Testis (tissue), 3 donors: ENCODE measurements around the gene DOCK9. TPM values are rescaled to one million over a fixed set of nuclear protein-coding genes. Genes with fewer than 3 reads are reported as not detected.

Experiments used
- DNase-seq: peaks from one replicate; pipeline ENCODE4 v3.0.0-alpha.2; 2019
- H3K27ac ChIP-seq, 2 donors: fragments of 200-600 bp; sonication (generic); one replicate each; pipeline ENCODE4 v1.5.1; 2019
- H3K27me3 ChIP-seq: fragments of 200-600 bp; sonication (generic); one replicate; pipeline ENCODE4 v1.5.1; 2019
- H3K36me3 ChIP-seq: fragments of 200-600 bp; sonication (generic); one replicate; pipeline ENCODE4 v1.5.1; 2017; ENCODE audit warnings: low read depth; ENCODE audit errors: missing control alignments
- H3K4me1 ChIP-seq: fragments of 200-600 bp; sonication (generic); one replicate; pipeline ENCODE4 v1.5.1; 2019
- H3K4me3 ChIP-seq, 2 donors: fragments of 200-600 bp; sonication (generic); one replicate each; pipeline ENCODE4 v1.5.1; 2017 to 2019
- H3K9me3 ChIP-seq: fragments of 200-600 bp; sonication (generic); one replicate; pipeline ENCODE4 v1.5.1; 2017
- POLR2A ChIP-seq: fragments of 450-650 bp; IDR thresholded peaks from one replicate; pipeline ENCODE4 v1.6.1; 2017; ENCODE audit warnings: antibody characterized with exemption, mild to moderate bottlenecking, moderate library complexity
- WGBS, 2 donors: methylation state at CpG; one replicate each; pipeline ENCODE4 v1.1.5; 2018; 5-methylcytosine and 5-hydroxymethylcytosine counted together
- intact Hi-C: fragments of 100-400 bp; cut with DNase I; formaldehyde crosslinking; loops from one replicate; pipeline ENCODE4 v1.15.1; 2023; ENCODE audit warnings: low total_unique reads
- polyA plus RNA-seq: library from polyadenylated mRNA; stranded (reverse); fragments of 350-450 nt; fragmentation: Illumina TruSeq; extraction: RNeasy Lipid Tissue Mini Kit (QIAGEN cat#74804); gene quantifications from one replicate; pipeline ENCODE4 v1.2.3, GENCODE V29; 2014; ENCODE audit warnings: low read depth, low replicate concordance; ENCODE audit not compliant: insufficient read depth
- total RNA-seq, 2 donors: library from RNA; depleted of rRNA; stranded (reverse); fragments of >200 nt; gene quantifications; one replicate each; pipeline ENCODE4 v1.2.3, GENCODE V29; 2016
- TF ChIP-seq, protein P1 (sequence below), 3 experiments: fragments of 450-650 bp in 2 of 3; fragments of 200-600 bp in 1 of 3; sonication (generic) in 1 of 3; IDR thresholded peaks; one replicate each; pipeline ENCODE4 v1.5.1; 2016 to 2019; ENCODE audit warnings: antibody characterized with exemption in 3 of 3, mild to moderate bottlenecking in 2 of 3, moderate library complexity in 1 of 3

DOCK9 gene
- total and polyA plus RNA-seq, 3 donors from 2014 or later, result 48.0 to 74.9 (median 63.4) TPM

DNA sequence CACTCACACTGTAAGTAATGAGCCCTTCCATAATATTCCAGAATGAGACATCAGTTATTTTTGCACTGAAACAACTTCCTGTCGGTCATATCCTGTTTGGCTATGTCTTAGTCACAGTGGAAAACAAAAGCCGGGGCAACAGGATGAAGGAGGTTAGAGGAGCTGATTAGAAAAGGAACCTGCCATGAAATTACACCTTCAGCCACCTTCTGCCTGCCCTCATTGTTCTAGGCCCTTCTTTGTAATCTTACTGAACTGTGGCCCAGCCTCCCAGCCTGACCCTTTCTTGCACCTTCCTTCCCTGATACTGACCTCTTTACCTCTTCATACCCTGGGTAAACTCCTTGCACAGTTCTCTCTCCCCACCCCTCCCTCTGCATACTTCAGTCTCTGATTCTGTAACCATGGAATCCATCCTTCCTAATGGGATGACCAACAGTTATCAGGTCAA lies 67.3 kb downstream of the DOCK9 start:
- no peak for TF ChIP-seq POLR2A
- TF ChIP-seq, protein P1, sequence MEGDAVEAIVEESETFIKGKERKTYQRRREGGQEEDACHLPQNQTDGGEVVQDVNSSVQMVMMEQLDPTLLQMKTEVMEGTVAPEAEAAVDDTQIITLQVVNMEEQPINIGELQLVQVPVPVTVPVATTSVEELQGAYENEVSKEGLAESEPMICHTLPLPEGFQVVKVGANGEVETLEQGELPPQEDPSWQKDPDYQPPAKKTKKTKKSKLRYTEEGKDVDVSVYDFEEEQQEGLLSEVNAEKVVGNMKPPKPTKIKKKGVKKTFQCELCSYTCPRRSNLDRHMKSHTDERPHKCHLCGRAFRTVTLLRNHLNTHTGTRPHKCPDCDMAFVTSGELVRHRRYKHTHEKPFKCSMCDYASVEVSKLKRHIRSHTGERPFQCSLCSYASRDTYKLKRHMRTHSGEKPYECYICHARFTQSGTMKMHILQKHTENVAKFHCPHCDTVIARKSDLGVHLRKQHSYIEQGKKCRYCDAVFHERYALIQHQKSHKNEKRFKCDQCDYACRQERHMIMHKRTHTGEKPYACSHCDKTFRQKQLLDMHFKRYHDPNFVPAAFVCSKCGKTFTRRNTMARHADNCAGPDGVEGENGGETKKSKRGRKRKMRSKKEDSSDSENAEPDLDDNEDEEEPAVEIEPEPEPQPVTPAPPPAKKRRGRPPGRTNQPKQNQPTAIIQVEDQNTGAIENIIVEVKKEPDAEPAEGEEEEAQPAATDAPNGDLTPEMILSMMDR (IDR thresholded peaks at IDR 0.05), result no peak
- Histone ChIP-seq H3K9me3 (no peaks in the 10 kb centered on the region), H3K27me3 (no peaks in the 10 kb centered on the region), H3K4me3 (no peak overlapping the region), H3K4me1 (no peaks in the 10 kb centered on the region), H3K36me3 (no peaks in the 10 kb centered on the region), H3K27ac (peak overlapping the region in 1 of 2 donors; percentile 18)
- whole genome bisulfite sequencing, 2 donors, result 54 to 72% methylated on average over 2 of the region's 2 CpGs
- DNase-seq, result no peak
- intact Hi-C loops, result no loop called here

DNA sequence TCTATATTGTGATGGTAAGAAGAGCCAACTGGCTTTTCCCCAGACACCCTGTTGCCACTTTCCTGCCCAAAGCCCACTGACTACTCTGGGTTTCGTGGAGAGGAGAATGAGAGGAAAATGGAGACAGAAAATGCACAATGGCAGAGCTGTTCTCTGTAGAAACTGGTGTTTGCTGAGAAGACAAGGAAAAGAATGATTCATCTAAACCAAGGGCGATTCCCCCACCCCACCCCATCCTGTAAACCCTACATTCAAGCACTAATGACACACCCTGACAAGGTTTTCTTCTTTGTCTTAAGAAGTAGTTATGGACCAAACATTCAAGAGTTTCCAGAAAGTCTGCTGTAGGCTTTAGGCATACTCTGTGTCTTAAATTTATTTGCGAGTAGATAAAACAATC lies 68.8 kb downstream of the DOCK9 start:
- Histone ChIP-seq H3K9me3 (no peaks in the 10 kb centered on the region), H3K36me3 (no peaks in the 10 kb centered on the region), H3K27ac (no peak overlapping the region), H3K4me3 (no peak overlapping the region), H3K27me3 (no peaks in the 10 kb centered on the region), H3K4me1 (no peaks in the 10 kb centered on the region)
- no peak for DNase-seq
- WGBS, 2 donors, result 91 to 98% methylated on average over 3 of the region's 3 CpGs
- intact Hi-C loops, result no loop called here
- TF ChIP-seq POLR2A, result no peak
- TF ChIP-seq, protein P1 (IDR thresholded peaks at IDR 0.05), result no peak

DNA sequence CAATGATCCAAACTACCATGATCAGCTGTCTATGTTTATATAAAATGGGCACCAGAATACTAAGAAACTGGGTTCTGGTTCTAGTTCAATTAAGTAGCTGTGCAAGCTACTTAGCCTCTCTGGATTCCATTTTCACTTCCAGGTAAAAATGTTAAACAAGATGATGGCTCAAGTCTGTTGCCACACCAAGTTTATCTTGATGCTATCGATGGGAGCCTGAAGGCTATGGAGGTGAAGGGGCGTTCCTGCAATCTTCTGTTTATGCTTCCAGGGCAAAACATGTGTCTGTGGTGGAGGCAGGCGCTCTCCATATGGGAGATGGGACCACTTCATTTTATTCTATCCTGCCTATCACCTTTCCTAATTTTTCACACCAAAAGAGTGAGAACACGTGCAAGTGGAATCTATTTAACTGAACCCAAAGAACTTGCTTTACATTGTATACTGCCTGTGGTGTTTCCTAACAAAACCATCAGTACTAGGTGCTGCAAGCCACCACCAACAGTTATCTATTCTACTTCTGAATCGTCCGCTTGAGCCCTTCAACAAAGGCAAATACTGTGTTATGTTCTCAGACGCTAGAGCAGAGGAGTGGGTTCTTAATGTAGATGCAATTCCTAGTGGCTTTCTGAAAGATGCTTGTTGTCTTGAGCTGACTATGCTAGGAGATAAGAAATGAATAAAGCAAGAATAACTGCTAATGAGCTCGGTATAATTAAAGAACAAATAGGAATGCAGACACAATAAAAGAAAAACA lies 70.9 kb downstream of the DOCK9 start:
- H3K4me3 ChIP-seq, result no peak overlapping the region
- intact Hi-C loops, result no loop called here
- H3K4me1 ChIP-seq, result no peaks in the 10 kb centered on the region
- 92 to 94% methylated on average over 8 of the region's 8 CpGs for WGBS, 2 donors
- H3K27me3 ChIP-seq, result no peaks in the 10 kb centered on the region
- no peak for TF ChIP-seq POLR2A
- TF ChIP-seq, protein P1 (IDR thresholded peaks at IDR 0.05), result no peak
- no peaks in the 10 kb centered on the region for H3K9me3 ChIP-seq
- H3K27ac ChIP-seq, result no peak overlapping the region
- no peak for DNase-seq
- no peaks in the 10 kb centered on the region for H3K36me3 ChIP-seq

DNA sequence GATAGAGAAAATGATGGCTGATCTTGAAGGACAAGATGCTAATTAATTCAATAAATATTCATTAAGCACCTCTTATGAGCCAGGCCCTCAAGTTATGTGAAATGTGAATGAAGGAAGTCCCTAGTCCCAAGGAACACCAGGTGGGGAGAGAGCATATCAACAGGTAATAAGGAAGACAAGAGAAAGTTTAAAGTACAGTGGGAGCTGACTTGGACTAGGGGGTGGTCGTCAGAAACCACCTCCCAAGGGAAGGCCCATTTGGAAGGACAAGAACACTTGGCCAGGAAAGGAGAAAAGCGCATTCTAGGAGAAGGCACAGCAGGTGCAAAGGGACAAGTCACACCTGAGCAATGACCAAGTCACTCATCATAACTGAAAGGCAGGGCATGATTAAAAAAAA lies 72.7 kb downstream of the DOCK9 start:
- WGBS, 2 donors, result 79 to 88% methylated on average over 2 of the region's 2 CpGs
- DNase-seq, result no peak
- H3K27me3 ChIP-seq, result no peaks in the 10 kb centered on the region
- H3K4me3 ChIP-seq, result no peak overlapping the region
- no peaks in the 10 kb centered on the region for H3K4me1 ChIP-seq
- H3K9me3 ChIP-seq, result no peaks in the 10 kb centered on the region
- H3K36me3 ChIP-seq, result no peaks in the 10 kb centered on the region
- H3K27ac ChIP-seq, result no peak overlapping the region
- TF ChIP-seq, protein P1 (IDR thresholded peaks at IDR 0.05), result no peak
- TF ChIP-seq POLR2A, result no peak
- intact Hi-C loops, result no loop called here

DNA sequence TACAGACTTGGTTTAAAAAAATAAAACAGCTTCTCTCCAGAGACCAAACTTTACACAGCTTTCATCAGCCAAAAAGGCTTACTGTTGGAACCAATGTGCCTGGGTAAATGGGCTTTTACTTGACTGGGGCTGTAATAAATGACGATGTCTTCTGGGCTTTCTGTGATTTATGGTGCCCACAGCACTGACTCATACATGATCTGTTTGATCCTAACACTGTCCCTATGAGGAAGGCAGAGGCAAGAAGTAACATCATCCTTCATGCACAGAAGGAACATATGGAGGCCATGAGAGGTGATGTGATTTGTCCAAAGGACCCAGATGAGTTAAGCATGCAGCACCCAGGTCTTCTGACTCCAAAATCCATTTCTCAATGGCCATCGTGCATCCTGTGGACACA lies 77.4 kb downstream of the DOCK9 start:
- no peak for DNase-seq
- intact Hi-C loops, result no loop called here
- Histone ChIP-seq H3K27me3 (no peaks in the 10 kb centered on the region), H3K36me3 (no peaks in the 10 kb centered on the region), H3K4me1 (no peaks in the 10 kb centered on the region), H3K27ac (no peak overlapping the region), H3K4me3 (no peak overlapping the region), H3K9me3 (no peaks in the 10 kb centered on the region)
- WGBS, 2 donors, result 84 to 86% methylated on average over 2 of the region's 2 CpGs
- TF ChIP-seq, protein P1 (IDR thresholded peaks at IDR 0.05), result no peak
- TF ChIP-seq POLR2A, result no peak
